ENCODE results near the gene IGF2R. TPM values are rescaled to one million over a fixed set of nuclear protein-coding genes. Genes with fewer than 3 reads are reported as not detected.

Gene IGF2R
- total and polyA plus RNA-seq, 8 donors = 2.0 to 70.5 (median 31.5) TPM

DNA sequence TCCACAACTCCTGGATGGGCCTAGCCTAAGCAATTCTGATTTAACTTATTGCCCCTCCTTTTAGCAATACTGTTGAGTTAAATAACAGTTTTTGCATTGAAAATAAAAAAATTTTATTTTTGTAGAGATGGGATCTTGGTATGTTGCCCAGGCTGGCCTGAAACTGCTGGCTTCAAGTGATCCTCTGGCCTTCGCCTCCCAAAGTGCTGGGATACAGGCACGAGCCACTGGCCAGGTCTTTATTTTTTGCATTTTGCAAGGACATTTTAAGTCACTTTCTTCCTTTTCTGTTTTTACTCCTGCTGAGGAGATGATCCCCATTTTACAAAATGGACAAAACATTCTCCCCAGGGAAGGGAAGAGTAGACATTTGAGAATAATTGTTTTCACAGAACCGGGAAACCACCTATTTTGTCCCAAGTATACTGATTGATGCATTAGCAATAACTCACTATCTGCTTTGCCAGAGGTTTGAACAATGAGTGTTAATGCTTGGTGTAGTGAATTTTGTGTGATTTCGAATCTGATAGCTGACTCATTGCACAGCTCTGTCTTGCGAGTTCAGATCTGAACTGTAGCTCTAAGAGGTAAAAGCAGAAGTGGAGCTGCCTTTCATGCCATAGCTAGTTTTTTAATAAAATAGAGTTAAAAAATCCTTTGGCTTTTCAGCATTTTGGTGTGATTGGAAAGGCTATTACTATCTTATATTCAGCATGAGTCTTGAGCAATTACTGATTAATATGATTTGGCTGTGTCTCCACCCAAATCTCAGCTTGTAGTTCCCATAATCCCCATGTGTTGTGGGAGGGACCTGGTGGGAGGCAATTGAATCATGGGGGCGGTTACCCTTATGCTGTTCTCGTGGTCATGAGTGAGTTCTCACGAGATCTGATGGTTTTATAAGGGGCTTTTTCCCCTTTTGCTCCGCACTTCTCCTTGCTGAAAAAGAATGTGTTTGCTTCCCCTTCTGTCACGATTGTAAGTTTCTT lies 20.9 kb downstream of the IGF2R start:
- Histone ChIP-seq H3K4me3 (no peak overlapping the region), H3K36me3 (peaks cover 0 to 16% (median 7%) of the 10 kb centered on the region in 4 donors), H3K27me3 (no peaks in the 10 kb centered on the region), H3K4me1 (peaks cover 25 to 73% (median 36%) of the 10 kb centered on the region in 4 donors), H3K9me3 (no peaks in the 10 kb centered on the region), H3K27ac (no peak overlapping the region)
- TF ChIP-seq POLR2A (IDR thresholded peaks at IDR 0.05) = no peak
- TF ChIP-seq EP300 (IDR thresholded peaks at IDR 0.05) = no peak
- TF ChIP-seq, protein P1, sequence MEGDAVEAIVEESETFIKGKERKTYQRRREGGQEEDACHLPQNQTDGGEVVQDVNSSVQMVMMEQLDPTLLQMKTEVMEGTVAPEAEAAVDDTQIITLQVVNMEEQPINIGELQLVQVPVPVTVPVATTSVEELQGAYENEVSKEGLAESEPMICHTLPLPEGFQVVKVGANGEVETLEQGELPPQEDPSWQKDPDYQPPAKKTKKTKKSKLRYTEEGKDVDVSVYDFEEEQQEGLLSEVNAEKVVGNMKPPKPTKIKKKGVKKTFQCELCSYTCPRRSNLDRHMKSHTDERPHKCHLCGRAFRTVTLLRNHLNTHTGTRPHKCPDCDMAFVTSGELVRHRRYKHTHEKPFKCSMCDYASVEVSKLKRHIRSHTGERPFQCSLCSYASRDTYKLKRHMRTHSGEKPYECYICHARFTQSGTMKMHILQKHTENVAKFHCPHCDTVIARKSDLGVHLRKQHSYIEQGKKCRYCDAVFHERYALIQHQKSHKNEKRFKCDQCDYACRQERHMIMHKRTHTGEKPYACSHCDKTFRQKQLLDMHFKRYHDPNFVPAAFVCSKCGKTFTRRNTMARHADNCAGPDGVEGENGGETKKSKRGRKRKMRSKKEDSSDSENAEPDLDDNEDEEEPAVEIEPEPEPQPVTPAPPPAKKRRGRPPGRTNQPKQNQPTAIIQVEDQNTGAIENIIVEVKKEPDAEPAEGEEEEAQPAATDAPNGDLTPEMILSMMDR (IDR thresholded peaks at IDR 0.05) = no peak
- no peak for TF ChIP-seq POLR2AphosphoS5 (IDR thresholded peaks at IDR 0.05)
- no peak for DNase-seq
- intact Hi-C loops (cut with DNase I; ENCODE audit: low total_unique reads) = no loop called here
- 65 to 83% (median 78%) methylated on average over 10 of the region's 10 CpGs for WGBS, 5 donors

DNA sequence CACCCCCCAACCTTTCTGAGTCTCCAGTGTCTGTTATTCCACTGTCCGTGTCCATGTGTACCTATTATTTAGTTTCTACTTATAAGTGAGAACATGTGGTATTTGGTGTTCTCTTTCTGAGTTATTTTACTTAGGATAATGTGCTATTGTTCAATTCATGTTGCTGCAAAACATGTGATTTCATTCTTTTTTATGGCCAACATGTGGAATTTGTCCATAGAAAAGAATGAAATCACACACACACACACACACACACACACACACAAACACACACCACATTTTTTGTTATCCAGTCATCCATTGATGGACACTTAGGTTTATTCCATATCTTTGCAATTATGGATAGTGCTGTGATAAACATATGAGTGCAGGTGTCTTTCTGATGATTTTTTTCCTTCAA lies 23.5 kb downstream of the IGF2R start:
- intact Hi-C loops (cut with DNase I; ENCODE audit: low total_unique reads) = no loop called here
- WGBS, 5 donors = 85 to 100% (median 97%) methylated on average over 1 of the region's 1 CpG
- no peaks in the 10 kb centered on the region for H3K9me3 ChIP-seq
- no peaks in the 10 kb centered on the region for H3K27me3 ChIP-seq
- DNase-seq = no peak
- peaks cover 14 to 61% (median 30%) of the 10 kb centered on the region in 4 donors for H3K4me1 ChIP-seq
- H3K4me3 ChIP-seq = no peak overlapping the region
- H3K36me3 ChIP-seq = peaks cover 0 to 22% (median 7%) of the 10 kb centered on the region in 4 donors
- no peak overlapping the region for H3K27ac ChIP-seq
- TF ChIP-seq POLR2A (IDR thresholded peaks at IDR 0.05) (no peak), POLR2AphosphoS5 (IDR thresholded peaks at IDR 0.05) (no peak), EP300 (IDR thresholded peaks at IDR 0.05) (no peak)
- TF ChIP-seq, protein P1 (IDR thresholded peaks at IDR 0.05) = no peak

DNA sequence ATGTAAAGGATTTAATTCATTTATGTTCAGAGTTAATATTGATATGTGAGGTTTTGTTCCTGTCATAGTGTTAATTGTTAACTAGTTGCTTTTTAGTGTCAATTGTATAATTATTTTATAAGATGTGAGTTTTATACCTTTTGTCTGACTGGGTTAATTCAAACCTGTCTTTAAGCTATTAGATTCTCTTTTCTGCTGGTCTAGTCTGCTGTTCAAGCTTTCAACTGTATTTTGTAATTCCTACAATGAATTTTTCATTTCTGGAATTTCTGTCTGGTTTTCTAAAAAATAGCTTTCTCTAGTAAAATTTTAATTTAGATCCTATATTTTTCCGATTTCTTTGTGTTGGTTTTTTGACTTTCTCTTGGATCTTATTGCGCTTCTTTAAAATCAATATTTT lies 26.5 kb downstream of the IGF2R start:
- H3K27me3 ChIP-seq = no peaks in the 10 kb centered on the region
- peaks cover 0 to 43% (median 17%) of the 10 kb centered on the region in 4 donors for H3K36me3 ChIP-seq
- H3K27ac ChIP-seq = no peak overlapping the region
- peaks cover 0 to 38% (median 7%) of the 10 kb centered on the region in 4 donors for H3K4me1 ChIP-seq
- 73 to 100% (median 97%) methylated on average over 2 of the region's 2 CpGs for WGBS, 5 donors
- DNase-seq = no peak
- H3K4me3 ChIP-seq = no peak overlapping the region
- intact Hi-C loops (cut with DNase I; ENCODE audit: low total_unique reads) = no loop called here
- no peaks in the 10 kb centered on the region for H3K9me3 ChIP-seq
- no peak for TF ChIP-seq EP300 (IDR thresholded peaks at IDR 0.05)
- TF ChIP-seq, protein P1 (IDR thresholded peaks at IDR 0.05) = no peak
- no peak for TF ChIP-seq POLR2A (IDR thresholded peaks at IDR 0.05)
- no peak for TF ChIP-seq POLR2AphosphoS5 (IDR thresholded peaks at IDR 0.05)

DNA sequence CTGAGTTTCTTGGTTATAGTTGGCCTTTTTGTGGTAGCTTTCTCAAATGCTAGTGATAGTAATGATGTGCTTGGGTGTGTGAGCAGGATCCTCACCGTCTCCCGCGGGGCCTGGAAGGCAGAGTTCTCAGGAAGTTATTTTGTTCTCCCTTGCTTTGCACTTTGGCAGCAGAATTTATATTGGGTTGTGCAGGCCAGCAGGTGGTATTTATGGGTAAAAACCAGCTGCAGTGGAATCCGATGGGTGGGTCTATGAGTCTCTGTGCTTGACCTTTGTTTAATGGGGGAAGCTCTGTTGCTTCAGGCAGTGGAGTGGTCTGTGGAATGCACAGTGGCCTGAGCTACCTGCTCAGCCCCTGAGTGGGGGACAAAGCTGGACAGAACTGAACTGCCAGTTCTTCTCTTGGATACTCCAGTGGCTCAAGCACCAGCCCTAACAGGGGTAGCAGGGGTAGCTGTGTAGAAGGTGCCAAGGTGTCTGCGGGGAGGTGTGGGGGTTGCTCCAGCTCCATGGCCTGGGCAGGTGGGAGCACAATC lies 27.3 kb downstream of the IGF2R start:
- no peak for DNase-seq
- TF ChIP-seq EP300 (IDR thresholded peaks at IDR 0.05) (no peak), POLR2A (IDR thresholded peaks at IDR 0.05) (no peak), POLR2AphosphoS5 (IDR thresholded peaks at IDR 0.05) (no peak)
- TF ChIP-seq, protein P1 (IDR thresholded peaks at IDR 0.05) = no peak
- Histone ChIP-seq H3K27ac (no peak overlapping the region), H3K4me3 (no peak overlapping the region), H3K4me1 (peaks cover 0 to 33% (median 5%) of the 10 kb centered on the region in 4 donors), H3K9me3 (no peaks in the 10 kb centered on the region), H3K27me3 (no peaks in the 10 kb centered on the region), H3K36me3 (peaks cover 0 to 43% (median 17%) of the 10 kb centered on the region in 4 donors)
- intact Hi-C loops (cut with DNase I; ENCODE audit: low total_unique reads) = no loop called here
- WGBS, 5 donors = 94 to 96% (median 96%) methylated on average over 5 of the region's 5 CpGs

All from stomach (tissue), 9 donors.